HG02981 (cell line): ENCODE measurements around the gene CFAP43.
A peak's percentile ranks its signal among the peaks of the same experiment; 100 is the strongest.
"Not testable (repeated sequence)": the region's sequence is repeated elsewhere in the genome, so short reads cannot be mapped to it uniquely, and the experiment has no call there.

Experiments used
- ATAC-seq: cut with Tn5 transposase; IDR thresholded peaks from one replicate; pipeline ENCODE4 v1.9.1; 2021; ENCODE audit warnings: mild to moderate bottlenecking, moderate library complexity; ENCODE audit not compliant: unreplicated experiment

Gene CFAP43

DNA sequence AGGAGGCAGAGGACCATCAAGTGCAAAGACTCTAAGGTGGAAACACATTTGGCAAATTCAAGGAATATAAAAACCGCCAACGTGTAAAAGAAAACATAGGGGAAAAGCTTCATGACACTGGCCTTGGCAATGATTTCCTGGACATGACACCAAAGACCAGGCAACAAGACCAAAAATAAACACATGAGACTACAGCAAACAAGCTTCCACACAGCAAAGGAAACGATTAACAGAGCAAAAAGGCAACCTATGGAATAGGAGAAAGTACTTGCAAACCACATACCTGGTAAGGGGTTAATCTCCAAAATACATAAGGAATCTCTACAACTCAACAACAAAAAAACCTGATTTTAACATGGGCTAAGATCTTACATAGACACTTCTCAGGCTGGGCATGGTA is 26.0 kb upstream of the CFAP43 start:
- no peak for ATAC-seq

DNA sequence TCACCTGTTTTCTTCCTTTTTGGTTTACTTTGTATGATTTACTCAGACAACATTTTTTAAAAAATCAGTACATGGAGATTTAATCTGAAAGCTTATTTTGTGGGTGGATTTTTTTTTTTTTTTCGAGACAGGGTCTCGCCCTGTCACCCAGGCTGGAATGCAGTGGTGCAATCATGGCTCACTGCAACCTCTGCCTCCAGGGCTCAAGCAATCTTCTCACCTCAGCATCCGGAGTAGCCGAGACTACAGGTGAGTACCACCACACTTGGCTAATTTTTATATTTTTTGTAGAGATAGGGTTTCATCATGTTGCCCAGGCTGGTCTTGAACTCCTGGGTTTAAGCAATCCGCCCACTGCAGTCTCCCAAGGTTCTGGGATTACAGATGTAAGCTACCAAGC is 25.1 kb upstream of the CFAP43 start:
- ATAC-seq = no peak

DNA sequence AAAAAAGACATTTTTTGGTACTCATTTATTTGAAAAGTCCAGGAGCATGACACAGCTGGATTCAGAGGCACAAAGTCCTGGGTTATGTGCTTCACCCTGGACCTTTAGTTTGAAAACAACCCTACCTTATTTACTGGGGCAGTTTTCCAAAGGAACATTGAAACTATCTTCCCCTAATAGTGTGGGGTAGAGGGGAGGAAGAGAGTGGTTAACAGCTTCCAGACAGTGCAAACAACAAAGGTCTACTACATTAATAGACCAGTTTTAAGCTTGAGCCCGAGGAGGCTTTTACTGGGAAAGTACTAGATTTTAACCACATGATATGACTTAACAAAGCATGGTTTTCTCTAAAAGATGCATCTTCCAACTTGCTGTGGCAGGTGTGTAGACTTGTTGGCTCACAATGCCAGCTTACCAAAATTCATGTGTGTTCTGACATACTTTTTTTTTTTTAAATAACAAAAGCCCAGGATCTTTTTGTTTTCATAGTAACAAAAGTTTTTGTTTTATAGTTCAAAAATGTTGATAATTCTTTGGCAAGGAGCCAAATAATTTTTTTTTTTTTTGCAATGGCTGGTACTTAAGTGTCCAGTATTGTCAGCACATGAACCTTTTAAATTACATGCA is 24.3 kb upstream of the CFAP43 start:
- ATAC-seq = no peak

DNA sequence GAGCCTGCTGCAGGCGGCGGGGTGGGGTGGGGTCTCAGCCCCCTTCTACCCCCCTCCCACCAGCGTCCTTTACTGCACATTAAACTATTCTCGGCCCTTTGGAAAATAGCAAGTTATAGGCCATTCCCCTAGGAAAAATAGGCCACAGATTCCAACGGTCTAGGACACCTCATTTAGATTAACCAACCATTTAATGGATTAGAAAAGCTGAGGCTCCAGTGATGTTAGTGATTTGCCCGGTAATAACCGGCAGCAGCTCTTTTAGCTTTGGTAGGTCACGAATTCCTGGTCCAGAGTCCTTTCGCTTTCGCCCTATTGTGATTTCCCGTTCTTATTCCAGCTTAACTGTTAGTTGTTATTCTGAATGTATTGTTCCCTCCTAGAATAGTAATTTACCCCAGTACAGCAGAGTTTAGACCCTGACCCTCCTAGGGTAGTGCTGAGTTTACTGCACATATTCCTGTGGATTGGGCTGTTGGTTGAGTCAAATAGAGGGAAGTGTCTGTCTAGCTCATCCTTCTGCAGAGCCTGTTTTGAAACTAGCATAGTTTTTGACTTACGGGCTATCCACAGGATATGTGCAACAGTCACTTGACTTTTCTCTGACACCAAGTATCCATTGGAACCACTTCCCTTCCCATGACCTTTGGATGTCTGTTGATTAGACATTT is 23.3 kb upstream of the CFAP43 start:
- no peak for ATAC-seq

DNA sequence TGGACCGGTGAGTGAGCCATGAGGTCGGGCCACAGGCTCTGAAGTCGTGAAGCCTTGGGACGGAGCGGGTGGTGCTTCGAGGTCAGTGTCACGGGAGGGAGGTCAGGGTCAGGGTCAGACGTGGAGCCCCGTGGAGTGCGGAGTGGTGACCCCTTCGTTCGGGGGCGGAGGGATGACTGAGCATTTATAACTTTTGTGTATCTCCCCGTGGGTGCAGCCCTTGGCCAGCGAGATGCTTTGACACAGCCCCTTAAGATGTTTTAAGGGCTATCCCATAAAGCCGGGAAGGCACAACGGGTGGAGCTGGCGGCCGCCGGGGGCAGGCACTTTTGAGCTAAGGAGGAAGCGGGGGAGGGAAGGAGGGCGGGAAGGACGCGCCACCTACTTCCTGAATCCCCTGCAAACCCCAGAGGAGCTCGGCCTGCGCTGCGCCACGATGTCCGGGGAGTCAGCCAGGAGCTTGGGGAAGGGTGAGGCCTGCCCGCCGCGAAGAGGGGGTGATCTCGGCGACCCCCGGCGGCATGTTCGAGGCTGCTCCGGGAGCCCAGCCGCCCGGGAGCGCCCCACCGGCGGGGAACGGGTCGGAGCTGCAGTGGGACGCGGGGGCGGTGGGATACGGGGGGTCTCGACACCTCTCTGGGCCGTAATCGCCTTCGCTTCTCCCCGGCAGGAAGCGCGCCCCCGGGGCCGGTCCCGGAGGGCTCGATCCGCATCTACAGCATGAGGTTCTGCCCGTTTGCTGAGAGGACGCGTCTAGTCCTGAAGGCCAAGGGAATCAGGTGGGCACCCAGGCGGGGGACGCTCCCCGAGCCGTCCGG is 22.5 kb upstream of the CFAP43 start, which contains the start of gene GSTO1:
Gene GSTO1, plus strand, starts transcription at position 400 of the 818 bp plus-strand sequence. Its CDS starts 37 bp downstream, at position 437.
- peak; percentile 71 for ATAC-seq

DNA sequence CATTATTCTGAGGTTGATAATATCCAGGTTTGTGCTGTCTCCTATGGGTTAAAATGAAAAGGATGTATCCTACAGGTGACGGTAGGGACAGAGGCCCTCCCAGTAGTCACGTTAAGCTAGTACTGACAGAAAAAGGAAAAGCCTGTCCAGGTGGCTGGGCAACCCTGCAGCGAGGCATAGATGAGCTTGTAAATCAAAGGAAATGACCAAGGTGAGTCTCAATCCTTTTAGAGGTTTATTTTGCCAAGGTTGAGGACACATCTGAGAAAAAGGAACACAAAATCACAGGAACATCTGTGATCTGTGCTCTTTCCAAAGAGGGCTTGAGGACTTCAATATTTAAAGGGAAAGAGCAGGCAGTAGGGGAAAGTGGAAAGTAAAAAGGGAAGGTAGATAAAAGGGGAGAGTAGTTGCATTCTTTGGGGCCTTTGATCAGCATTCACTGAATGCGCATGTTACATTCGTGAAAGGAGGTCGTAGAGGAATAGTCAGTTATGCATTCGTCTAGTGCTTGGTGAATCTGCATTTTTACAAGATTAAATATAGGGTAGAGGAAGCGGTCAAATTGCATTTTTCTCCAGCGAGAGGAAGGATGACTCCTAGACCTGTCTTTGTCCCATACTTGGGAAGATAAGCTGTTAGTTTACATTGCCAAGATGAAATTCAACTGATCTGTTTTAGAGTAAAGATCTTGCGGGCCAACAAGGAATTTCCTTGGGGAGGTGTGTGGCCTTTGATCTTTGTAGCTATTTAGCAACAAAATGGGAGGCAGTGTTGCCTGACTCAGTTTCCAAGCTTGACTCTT is 21.6 kb upstream of the CFAP43 start:
- ATAC-seq = no peak

DNA sequence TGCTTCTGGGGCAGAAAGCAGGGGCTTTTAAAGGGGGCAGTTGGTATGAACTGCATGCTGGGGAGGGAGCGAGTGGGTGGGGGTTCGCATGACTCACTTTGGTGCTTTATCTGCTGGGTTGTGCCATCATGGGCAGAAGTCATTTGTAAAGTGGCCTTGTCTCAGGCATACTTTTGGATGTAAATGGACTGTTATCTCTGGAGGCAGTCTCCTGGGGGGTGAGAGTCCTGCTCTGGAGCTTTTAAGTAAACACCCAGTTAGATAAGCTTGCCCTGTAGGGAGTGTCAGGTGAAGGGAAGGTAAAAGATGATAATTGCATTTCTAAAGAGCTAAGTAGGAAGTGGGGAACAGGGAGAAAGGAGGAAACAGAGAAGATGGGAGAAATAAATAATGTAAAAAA is 20.9 kb upstream of the CFAP43 start:
- no peak for ATAC-seq

DNA sequence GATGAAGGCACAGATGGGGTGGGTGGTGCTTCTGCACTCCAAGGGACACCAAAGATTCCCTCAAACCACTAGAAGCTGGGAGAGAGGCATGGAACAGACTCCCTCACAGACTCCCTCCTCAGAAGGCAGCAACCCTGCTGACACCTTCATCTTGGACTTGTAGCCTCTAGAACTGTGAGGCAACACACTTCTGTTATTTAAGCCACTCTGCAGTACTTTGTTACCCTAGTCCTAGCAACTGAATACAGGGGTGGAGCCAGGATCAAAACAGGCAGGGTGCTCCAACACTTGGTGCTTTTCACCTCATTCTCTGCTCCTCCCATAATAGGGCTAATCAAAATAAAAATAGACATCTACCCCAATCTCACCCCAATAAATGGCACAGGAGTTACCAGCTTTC is 20.2 kb upstream of the CFAP43 start:
- ATAC-seq = no peak

DNA sequence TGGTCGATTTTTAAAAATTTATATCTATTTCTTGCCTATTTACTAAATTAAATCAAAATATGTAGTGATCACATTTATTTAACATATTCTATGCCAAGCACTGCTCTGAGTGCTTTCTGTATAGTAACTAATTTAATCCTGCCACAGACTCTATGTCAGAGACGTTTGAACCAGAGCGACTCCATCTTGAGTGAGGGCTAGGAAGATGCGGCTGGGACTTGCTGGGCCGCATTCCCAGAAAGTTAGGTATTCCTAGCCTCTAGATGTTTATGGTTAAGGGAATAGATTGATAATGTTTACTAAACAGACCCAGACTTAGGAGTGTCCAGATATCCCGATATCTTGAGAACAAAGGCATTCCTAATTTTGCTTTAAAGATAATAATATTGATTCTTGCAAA is 19.3 kb upstream of the CFAP43 start:
- no peak for ATAC-seq

DNA sequence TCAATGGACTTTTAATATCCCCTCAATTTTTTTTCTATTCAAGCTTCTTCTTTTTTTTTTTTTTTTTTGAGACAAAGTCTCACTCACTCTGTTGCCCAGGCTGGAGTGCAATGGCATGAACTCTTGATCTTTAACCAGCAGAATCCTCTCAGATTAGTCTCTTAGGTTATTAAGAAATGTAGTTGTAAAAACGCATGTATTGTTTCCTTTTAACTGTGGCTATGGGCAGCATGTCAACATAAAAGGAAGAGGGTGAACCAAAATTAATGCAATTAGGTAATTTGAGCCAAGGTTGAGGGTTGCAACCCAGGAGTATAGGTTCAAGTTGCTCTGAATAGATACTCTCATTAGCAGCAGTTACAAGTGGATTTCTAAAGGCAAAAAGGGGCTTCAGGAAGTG is 18.2 kb upstream of the CFAP43 start:
- no peak for ATAC-seq

DNA sequence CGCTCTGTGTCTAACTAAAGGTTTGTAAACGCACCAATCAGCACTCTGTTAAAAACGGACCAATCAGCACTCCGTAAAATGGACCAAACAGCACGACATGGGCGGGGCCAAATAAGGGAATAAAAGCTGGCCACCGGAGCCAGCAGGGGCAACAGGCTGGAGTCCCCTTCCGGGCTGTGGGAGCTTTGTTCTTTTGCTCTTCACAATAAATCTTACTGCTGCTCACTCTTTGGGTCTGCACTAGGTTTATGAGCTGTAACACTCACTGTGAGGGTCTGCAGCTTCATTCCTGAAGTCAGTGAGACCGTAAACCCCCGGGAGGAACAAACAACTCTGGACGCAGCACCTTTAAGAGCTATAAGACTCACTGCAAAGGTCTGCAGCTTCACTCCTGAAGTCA is 16.8 kb upstream of the CFAP43 start:
- ATAC-seq = not testable (repeated sequence)

DNA sequence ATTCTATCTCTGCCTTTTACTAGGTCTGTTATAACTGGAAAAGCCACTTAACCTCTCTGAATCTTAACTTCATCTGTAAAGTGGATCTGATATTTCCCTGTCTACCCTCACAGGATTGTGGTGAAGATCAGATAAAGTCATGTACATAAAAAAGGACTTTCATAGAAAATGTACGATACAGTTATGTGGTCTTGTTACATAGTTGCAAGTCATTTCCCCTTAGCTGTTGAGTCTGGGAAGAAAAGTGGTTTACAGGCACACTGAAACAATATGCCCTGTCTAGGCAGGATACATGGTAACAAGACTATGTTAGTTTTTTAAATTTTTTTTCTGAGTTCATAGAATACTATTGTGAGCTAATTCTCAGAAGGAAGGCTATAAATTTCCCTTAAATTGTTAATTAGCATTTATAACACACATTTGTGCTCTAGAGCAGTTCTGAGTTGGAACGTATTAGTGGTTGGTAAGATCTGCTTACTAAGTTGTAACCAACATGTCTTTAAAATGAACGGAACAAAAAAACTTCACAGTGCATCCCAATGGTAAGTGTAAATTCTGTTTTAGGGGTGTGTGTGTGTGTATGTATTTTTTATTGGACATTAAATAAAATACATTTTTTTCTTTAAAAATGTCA is 15.5 kb upstream of the CFAP43 start:
- ATAC-seq = no peak

DNA sequence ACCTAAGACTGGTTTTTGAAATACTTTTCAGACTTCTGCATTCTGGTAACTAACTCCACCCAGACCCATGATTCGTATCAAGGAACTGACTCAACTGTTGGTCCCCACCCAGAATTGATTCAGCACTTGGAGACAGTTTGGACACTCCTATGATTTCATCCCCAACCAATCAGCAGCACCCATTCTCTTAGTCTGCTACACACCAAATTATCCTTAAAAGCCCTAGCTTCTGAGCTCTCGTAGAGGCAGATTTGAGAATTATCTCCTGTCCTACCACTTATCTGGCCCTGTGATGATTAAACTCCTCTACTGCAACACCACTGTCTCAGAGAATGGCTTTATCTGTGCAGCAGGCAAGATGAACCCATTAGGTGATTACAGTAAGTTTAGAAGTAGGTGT is 14.8 kb upstream of the CFAP43 start:
- no peak for ATAC-seq

DNA sequence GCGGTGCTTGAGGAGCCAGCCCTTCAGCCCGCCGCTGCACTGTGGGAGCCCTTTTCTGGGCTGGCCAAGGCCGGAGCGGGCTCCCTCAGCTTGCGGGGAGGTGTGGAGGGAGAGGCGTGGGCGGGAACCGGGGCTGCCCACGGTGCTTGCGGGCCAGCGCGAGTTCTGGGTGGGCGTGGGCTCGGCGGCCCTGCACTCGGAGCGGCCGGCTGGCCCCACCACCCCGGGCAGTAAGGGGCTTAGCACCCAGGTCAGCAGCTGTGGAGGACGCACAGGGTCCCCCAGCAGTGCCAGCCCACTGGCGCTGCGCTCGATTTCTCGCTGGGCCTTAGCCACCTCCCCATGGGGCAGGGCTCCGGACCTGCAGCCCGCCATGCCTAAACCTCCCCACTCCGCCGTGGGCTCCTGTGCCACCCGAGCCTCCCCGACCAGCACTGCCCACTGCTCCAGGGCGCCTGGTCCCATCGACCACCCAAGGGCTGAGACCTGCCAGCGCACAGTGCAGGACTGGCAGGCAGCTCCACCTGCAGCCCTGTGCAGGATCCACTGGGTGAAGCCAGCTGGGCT is 13.0 kb upstream of the CFAP43 start:
- no peak for ATAC-seq

DNA sequence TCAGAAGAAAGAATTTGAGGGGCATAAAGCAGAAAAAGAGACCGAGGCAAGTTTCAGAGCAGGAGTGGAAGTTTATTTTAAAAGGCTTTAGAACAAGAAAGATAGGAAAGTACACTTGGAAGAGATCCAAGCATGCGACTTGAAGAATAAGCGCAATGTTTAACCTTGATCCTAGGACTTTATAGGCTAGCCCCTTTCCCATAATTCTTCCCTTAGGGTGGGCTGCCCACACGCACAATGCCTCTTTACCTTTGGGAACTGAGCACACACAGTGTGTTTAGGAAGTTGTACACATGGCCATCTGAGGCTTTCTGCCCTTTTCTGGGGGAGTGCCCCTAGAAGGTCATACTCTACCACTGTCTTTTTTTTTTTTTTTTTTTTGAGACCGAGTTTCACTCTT is 11.3 kb upstream of the CFAP43 start:
- ATAC-seq = no peak

DNA sequence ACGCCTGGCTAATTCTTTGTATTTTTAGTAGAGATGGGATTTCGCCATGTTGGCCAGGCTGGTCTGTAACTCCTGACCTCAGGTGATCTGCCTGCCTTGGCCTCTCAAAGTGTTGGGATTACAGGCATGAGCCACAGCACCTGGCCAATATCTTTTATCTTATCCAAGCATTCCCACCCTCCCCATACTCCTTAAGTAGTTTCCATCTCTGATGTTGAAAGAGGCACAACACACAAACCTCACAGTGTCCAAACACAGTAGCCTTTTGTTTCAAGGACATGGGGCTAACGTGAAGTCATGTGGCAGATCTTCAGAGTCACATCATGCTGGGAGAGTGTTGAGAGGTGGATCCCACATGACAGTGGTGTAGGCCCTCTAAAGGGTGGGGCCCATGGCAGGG is 10.8 kb upstream of the CFAP43 start:
- ATAC-seq = not testable (repeated sequence)

DNA sequence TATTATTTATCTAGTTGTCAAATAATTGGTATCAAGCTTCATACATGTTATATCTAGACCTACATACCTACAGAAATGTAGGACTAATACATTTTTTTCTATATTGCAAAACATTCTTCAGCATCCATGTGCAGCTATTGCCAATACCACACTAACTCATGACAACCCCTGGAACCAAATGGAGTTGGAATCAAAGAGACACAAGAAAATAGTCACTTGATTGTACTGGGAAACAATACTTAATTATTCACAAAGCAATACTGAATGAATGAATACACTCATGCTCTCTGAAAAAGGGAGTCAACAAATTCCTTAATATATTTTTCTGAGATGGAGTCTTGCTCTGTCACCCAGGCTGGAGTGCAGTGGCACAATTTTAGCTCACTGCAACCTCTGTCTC is 10.4 kb upstream of the CFAP43 start:
- ATAC-seq = no peak

DNA sequence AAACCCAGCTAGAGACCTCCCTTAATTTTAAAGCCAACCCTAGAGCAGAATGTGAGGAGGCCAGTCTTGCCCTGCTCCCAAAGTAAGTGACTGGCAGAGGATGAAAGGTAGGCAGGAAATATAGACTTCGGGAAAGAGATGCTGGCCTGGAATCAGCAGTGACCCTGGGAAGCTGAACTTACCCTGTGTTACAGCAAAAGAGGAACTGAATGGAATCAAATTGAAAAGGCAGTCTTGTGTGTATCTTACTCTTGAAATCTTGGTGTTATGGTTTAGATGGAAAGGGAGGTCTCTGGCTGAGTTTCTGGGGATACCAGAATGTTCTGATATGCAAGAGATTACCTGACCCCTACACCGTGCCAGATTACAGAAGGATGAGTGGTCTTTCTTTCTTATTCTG is 7.9 kb upstream of the CFAP43 start:
- no peak for ATAC-seq

DNA sequence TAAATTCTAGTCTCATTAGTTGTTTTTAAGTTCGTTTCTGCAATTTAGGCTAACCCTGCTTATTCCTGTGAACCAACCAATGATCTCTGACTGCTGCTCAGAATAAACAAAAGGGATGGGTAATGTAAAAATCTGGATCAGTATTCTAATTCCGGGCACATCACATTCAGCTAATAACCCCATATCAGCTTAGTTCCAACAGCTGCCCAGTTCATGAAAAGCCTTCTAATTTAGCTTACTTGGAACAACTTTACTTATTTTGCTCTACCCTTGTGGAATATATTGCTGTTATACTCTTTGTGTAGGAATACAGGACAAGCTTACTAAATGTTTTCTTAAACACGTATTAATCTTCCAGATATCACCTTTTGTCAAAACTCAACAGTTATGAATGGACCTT is 3.6 kb upstream of the CFAP43 start:
- ATAC-seq = no peak

DNA sequence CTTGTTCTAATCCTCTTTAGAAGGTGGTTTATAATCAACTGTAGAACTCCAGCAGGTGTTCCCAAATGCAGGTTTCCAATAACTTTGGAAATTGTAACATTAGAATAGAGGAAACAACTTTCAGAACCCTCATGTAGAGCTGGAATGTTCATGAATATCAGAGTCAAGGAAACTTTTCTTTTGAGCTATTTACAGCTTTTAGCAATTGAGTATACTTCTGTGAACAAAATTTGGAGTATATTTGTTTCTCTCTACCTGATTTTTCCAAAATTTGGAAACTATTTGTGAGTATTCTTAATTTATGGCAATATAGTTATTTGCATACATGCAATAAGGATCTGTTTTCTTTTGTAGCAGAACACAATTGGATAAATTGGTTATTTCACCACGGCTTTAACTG is 2.8 kb upstream of the CFAP43 start:
- ATAC-seq = no peak
